Placental epithelial cell (primary cell): ENCODE data around the gene OXGR1. TPM values are rescaled to one million over a fixed set of nuclear protein-coding genes. Genes with fewer than 3 reads are reported as not detected.

Experiments used
- small RNA-seq: library from RNA; depleted of rRNA; stranded (forward); fragments of <200 nt; gene quantifications from one replicate; pipeline ENCODE3, GENCODE V24; 2012
- total RNA-seq: library from RNA; depleted of rRNA; stranded (reverse); fragments of >200 nt; gene quantifications from 2 replicates; pipeline ENCODE4 v1.2.3, GENCODE V29; 2012

OXGR1 gene
- not detected in 2 replicates for total RNA-seq

DNA sequence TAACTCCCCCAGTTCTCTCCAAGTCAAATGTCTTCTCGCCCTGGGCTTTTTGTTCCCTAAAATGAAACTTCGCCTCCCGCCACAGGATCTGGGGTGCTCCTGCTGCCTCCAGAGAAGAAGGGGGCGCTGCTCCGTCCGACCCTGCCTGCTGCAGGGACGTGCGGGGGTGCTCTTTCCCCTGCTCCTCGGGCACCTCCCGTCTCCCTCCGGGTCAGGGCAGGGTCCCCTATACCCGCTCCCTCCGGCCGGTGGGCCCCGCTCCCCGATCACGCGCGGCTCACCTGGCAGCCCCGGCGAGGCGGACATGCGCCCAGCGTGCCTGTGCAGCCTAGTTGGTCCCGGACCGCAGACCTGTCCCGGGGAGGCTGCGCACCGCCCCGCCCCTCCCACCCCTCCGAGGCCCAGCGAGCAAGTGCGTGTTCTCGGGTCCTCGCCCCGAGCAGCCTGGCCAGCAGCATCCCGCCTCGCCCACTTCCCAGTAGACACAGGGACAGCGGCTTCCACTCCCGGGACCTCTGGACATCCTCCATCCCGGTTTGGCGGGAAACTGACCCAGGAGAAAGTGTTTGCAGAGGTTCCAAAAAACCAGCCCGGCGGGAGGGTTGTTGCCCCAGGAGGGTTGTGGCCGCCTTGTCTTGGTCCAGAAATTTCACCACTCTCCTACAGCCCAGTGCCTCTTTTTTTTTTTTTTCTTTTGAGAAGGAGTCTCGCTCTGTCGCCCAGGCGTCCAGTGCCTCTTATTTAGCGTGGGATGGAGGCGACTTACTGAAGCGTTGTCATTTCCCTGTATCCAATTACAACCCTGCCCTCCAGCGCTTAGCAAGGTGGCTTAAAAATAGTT lies at the start of gene OXGR1:
OXGR1 (minus strand) TSS at position 460 of the 841 bp plus-strand sequence. CDS start 6,717 bp downstream, outside the sequence.

Small RNA genes lying within 50 kb of the gene (small RNA-seq; reads per million reads assigned to genes)
- gene RN7SKP7 = not detected

Other genes with a start within 250 kb of the OXGR1 start
- 69.5 and 114 TPM in 2 replicates for gene MBNL2, start 227.9 kb upstream of the OXGR1 start, total RNA-seq